Measurements from ENCODE around the gene CHMP2A.

CHMP2A gene

DNA sequence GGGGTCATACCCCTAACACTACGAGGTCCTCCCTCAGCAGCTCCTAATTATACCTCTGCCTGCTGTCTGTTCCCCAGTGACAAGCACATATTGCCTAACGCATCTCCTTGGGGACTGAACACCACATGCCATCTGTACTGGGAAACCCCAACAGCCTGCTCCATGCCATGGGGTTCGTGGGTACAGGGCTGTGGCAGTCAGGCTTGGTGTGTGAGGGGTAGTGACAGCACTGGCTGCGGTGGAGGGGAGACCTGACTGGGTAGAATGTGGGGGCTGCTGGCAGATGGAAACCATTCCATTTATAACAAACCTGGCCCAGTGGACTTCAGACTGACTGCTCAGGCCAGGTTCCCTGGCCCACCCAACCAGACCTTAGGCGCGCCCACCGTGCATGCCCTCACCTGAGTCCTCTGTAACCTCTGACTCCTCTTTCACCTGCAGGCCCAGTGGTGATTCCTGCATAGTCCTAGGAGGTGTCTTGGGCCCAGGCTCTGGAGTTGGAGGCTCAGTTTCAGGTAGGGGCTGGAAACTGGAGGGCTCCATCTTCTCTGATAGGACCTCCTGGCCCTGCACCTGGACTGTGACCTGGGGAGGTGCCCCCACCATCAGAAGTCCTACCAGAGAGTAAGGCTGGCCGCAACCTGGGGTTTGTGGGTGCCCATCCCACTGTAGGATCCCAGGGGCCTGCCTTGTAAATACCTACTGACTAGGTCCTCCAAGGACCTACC, 15.2 kb upstream of the CHMP2A start:
- Histone ChIP-seq H3K4me2 (ENCODE audit: low read depth, low read length, poor library complexity, severe bottlenecking) (no peak overlapping the region), H3K27me3 (ENCODE audit: insufficient read depth, low read length, poor library complexity, severe bottlenecking) (no peaks in the 10 kb centered on the region), H2AFZ (ENCODE audit: low read length) (no peak overlapping the region), H3K4me3 (ENCODE audit: low read length, poor library complexity, severe bottlenecking) (no peak overlapping the region), H3F3A (ENCODE audit: low read depth) (0 out of 2 replicates have a peak, but pooled peaks cover 7% of the 10 kb centered on the region), H3K79me2 (ENCODE audit: insufficient read depth, low read length) (no peaks in the 10 kb centered on the region), H3K9me2 (replicated peaks; ENCODE audit: low read depth, low read length) (no peaks in the 10 kb centered on the region), H3K36me3 (ENCODE audit: insufficient read depth, low read length) (no peaks in the 10 kb centered on the region), H3K9ac (ENCODE audit: low read depth, low read length, poor library complexity, severe bottlenecking) (no peak overlapping the region), H4K20me1 (ENCODE audit: insufficient read depth, low read length, poor library complexity, severe bottlenecking) (no peaks in the 10 kb centered on the region), H3K4me1 (ENCODE audit: insufficient read depth, low read length, poor library complexity, severe bottlenecking) (peaks cover 30% of the 10 kb centered on the region), H3K9me3 (ENCODE audit: insufficient read depth, low read depth, low read length) (no peaks in the 10 kb centered on the region)
- TF ChIP-seq CTCF (conservative IDR thresholded peaks at IDR 0.05; ENCODE audit: low read length) (no peak), EZH2phosphoT487 (IDR thresholded peaks at IDR 0.05; ENCODE audit: borderline replicate concordance) (no peak)

GRCh38 chr19:58569191-58569942, 14.5 kb upstream of the CHMP2A start:
- Histone ChIP-seq H3K4me1 (ENCODE audit: insufficient read depth, low read length, poor library complexity, severe bottlenecking) (peaks cover 29% of the 10 kb centered on the region), H3K9ac (ENCODE audit: low read depth, low read length, poor library complexity, severe bottlenecking) (no peak overlapping the region), H3K4me2 (ENCODE audit: low read depth, low read length, poor library complexity, severe bottlenecking) (no peak overlapping the region), H3K9me2 (replicated peaks; ENCODE audit: low read depth, low read length) (no peaks in the 10 kb centered on the region), H4K20me1 (ENCODE audit: insufficient read depth, low read length, poor library complexity, severe bottlenecking) (no peaks in the 10 kb centered on the region), H3F3A (ENCODE audit: low read depth) (0 out of 2 replicates have a peak, but pooled peaks cover 7% of the 10 kb centered on the region), H3K4me3 (ENCODE audit: low read length, poor library complexity, severe bottlenecking) (no peak overlapping the region), H3K27me3 (ENCODE audit: insufficient read depth, low read length, poor library complexity, severe bottlenecking) (no peaks in the 10 kb centered on the region), H2AFZ (ENCODE audit: low read length) (no peak overlapping the region), H3K36me3 (ENCODE audit: insufficient read depth, low read length) (no peaks in the 10 kb centered on the region), H3K9me3 (ENCODE audit: insufficient read depth, low read depth, low read length) (no peaks in the 10 kb centered on the region), H3K79me2 (ENCODE audit: insufficient read depth, low read length) (no peaks in the 10 kb centered on the region)
- TF ChIP-seq EZH2phosphoT487 (IDR thresholded peaks at IDR 0.05; ENCODE audit: borderline replicate concordance), result no peak
- no peak for TF ChIP-seq CTCF (conservative IDR thresholded peaks at IDR 0.05; ENCODE audit: low read length)

DNA sequence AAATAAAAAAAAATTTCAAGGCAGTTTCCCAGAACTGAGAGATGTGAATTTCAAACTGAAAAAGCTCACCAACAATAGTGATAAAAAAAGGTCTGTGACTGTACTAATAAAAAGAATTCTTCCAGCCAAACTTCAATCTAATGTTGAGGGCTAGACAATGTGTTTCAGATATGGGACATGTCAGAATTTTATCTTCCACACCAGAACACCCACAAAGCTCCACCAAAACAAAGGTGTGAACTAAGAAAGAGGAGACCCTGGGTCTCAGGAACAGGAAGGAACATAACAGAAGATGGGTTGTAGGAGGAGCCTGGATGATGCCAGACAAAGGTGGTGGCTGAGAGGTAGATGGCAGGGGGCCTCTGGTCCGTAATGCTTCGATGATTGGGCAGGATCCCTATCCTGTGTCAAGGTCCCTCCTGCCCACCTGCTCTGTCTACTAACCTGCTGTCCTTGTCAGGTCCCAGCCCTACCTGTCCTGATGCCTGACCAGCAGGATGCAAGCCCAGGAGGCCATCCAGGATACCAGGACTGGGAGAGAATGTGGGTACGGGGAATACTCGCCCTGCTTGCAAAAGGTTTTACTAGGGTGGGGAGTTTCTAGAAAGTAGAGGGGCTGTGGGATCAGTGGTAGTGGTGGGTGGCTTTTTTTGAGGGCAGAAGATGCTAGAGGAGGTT, 13.7 kb upstream of the CHMP2A start:
- Histone ChIP-seq H3K9ac (ENCODE audit: low read depth, low read length, poor library complexity, severe bottlenecking) (no peak overlapping the region), H4K20me1 (ENCODE audit: insufficient read depth, low read length, poor library complexity, severe bottlenecking) (no peaks in the 10 kb centered on the region), H3K79me2 (ENCODE audit: insufficient read depth, low read length) (no peaks in the 10 kb centered on the region), H3K9me3 (ENCODE audit: insufficient read depth, low read depth, low read length) (no peaks in the 10 kb centered on the region), H3K36me3 (ENCODE audit: insufficient read depth, low read length) (no peaks in the 10 kb centered on the region), H2AFZ (ENCODE audit: low read length) (no peak overlapping the region), H3K9me2 (replicated peaks; ENCODE audit: low read depth, low read length) (no peaks in the 10 kb centered on the region), H3K4me2 (ENCODE audit: low read depth, low read length, poor library complexity, severe bottlenecking) (no peak overlapping the region), H3K4me3 (ENCODE audit: low read length, poor library complexity, severe bottlenecking) (no peak overlapping the region), H3K27me3 (ENCODE audit: insufficient read depth, low read length, poor library complexity, severe bottlenecking) (no peaks in the 10 kb centered on the region), H3K4me1 (ENCODE audit: insufficient read depth, low read length, poor library complexity, severe bottlenecking) (peaks cover 30% of the 10 kb centered on the region), H3F3A (ENCODE audit: low read depth) (0 out of 2 replicates have a peak, but pooled peaks cover 5% of the 10 kb centered on the region)
- TF ChIP-seq CTCF (conservative IDR thresholded peaks at IDR 0.05; ENCODE audit: low read length), result no peak

All from Loucy (cell line).